Hematopoietic multipotent progenitor cell treated with erythropoietin and hydrocortisone succinate and interleukin-3 and kit ligand, for 4 days (in vitro differentiated cells): Measurements from ENCODE around the gene SELENBP1.
"Not testable (repeated sequence)": the region's sequence is repeated elsewhere in the genome, so short reads cannot be mapped to it uniquely, and the experiment has no call there.

ENCODE experiments used
- DNase-seq: peaks from one replicate; pipeline ENCODE4 v3.0.0-alpha.2; 2015

The SELENBP1 gene

GRCh38 chr1:151377150-151377884 lies 4.8 kb upstream of the SELENBP1 start:
- DNase-seq, result no peak

DNA sequence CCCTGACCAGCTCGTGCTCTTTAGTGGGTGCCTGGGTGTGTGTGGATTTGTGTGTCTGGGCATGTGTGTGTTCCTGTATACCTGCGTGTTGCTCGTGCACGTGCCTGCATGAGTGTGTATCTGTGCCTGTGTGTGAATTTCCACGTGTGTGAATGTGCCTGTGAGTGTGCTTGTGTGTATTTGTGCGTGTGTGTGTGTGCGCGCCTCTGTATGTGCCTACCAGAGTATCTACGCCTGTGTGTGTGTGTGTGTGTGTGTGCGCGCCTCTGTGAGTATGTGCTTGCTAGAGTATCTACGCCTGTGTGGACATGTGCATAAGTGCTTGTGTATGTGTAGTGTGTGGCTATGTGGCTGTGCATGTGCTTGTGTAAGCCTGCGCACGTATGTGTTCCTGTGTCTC lies 691 bp upstream of the SELENBP1 start:
- no peak for DNase-seq

- DNase-seq, result peak; percentile 59
These were observed 991 bp downstream of the SELENBP1 start for GRCh38 chr1:151371370-151372057.

GRCh38 chr1:151370211-151370911 lies 2.1 kb downstream of the SELENBP1 start:
- DNase-seq, result peak; percentile 98

GRCh38 chr1:151369621-151370048 lies 2.9 kb downstream of the SELENBP1 start:
- no peak for DNase-seq

- DNase-seq, result no peak
These were observed 3.2 kb downstream of the SELENBP1 start for GRCh38 chr1:151369302-151369610.

DNA sequence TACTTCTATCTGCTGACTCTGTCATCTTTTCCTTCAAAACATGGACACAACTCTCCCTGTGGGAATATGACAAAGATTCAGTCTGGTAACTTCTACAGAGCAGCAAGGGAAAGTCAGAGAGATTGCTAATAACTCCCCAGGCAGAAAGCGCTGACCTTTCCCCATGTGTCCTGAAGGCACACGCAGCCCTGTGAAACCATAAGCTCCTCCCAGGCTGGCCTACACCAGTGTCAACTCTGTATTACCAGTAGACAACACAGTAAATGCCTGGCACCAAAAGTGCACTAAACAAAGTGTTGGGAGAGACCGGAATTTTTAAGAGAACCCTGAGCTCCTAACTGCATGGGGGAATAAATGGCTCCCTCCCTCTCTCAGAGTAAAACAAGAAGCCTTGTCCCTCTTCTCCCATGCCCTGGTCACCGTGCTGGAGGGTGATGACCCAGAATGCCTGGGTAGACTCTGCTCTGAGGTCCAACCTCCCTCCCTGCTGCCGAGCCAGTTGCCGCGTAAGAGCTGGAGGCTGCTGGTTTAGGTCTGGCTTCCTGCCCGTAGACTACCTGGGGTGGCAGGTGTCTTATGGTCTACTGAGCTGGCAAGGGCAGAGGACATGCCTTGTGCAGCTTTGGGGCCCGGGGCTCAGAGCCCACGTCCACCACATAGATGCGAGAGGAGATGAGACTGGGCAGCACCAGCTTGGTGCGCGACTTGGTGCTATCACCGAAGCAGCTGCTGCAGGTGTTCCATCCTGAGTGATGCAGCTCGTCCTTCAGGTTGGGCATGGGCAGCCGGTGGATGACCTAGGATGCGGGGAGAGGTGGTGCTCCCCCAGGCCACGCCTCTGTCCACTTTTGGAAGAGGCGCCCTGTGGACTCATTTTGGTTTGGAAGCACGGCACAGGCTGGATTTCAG lies 3.9 kb downstream of the SELENBP1 start:
- no peak for DNase-seq

DNA sequence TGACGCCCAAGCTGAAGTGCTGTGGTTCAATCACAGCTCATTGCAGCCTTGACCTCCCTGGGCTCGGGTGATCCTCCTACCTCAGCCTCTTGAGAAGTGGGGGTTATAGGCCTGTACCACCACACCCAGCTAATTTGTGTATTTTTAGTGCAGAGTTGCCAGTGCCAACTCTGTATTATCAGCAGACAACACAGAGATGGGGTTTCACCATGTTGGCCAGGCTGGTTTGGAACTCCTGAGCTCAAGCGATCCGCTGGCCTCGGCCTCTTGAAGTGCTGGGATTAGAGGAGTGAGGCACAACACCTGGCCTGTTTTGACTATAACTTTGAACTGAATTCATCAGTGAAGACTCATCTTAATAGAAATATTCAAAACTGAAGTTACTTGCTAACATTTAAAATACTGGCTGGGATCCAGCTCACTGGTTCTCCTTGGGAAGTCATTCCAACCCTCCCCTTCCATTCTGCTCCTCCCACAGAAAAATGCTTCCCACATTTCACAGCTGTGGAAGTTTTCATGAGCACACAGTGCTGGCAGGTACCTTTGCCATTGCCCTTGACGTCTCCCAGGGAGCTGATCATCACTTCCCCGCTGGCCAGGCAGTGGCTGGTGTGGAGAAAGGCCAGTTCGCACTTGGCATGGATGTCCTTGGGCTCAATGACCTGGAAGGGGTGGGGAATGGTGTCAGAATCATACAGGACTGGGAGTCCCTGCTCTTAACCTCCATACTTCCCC lies 4.7 kb downstream of the SELENBP1 start:
- peak; percentile 71 for DNase-seq

DNA sequence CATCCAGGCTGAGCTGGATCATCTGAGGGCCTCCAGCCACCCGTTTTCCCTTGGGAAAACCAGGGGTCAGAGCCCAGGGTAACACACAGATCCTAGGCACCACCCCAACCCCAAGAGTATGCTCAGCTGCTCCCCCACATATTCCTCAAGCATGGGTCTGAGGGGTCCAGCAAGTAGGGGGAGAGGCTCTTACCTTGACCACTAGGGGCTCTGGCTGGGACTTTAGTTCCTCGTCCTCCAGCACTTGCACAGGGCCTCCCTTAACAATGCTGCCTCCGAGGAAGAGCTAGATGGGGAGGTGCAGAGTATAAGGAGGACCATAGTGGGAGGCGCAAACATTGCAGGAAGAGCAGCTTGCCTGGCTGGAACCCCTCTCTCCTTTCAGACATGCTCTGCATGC lies 7.5 kb downstream of the SELENBP1 start:
- no peak for DNase-seq

DNA sequence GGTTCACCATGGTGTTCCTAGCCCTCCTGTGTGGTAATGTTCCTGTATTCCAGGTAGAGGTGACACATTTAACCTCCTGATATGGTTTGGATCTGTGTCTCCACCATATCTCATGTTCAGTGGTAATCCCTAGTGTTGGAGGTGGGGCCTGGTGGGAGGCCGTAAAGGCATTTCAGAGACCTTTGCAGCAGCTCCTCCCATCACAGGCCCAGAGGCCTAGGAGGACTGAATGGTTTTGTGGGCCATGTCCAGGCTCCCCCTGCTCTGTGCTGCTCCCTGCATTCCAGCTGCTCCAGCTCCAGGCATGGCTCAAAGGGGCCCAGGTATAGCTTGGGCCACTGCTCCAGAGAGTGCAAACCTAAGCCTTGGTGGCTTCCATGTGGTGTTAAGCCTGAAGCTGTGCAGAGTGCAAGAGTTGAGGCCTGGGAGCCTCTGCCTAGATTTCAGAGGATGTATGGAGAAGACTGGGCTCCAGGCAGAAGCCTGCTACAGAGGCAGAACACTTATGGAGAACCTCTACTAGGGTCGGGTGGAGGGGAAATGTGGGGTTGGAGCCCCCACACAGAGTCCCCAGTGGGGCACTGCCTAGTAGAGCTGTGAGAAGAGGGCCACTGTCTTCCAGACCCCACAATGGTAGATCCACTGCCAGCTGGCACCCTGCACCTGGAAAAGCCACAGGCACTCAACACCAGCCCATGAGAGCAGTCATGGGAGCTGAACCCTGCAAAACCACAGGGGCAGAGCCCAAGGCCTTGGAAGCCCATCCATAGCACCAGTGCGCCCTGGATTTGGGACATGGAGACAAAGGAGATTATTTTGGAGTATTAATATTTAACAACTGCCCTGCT lies 10.0 kb downstream of the SELENBP1 start:
- no peak for DNase-seq

DNA sequence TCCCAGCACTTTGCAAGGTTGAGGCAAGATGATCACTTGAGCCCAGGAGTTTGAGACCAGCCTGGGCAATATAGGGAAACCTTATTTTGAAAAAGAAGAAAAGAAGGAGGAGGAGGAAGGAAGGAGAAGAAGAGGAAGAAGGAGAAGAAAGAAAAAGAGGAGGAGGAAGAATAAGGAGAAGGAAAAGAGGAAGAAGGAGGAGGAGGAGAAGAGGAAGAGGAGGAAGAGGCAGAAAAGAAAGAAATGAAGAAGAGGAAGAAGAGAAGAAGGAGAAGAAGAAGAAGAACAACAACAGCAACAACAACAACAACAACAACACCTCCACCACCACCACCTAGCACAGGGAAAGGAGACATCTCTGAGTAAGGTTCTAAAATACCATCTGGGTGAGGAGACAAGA lies 10.6 kb downstream of the SELENBP1 start:
- DNase-seq, result no peak

DNA sequence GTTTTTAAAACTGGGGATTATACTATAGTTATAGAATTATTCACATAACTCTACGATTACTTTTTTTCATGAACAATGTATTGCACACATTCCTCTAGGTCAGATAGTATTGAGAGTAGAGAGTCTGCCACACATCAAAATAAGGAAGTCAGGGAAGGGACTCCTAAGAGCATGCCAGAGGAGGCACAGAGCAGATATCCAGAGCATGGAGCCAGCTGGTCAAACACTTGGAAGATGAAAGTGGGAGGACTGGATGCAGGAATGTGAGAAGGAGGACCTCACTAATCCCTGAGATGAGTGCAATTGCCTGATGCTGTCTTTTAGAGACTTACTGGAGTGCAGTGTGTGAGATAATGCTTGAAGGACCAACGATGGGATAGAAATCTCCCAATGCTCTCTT lies 15.8 kb downstream of the SELENBP1 start:
- no peak for DNase-seq

DNA sequence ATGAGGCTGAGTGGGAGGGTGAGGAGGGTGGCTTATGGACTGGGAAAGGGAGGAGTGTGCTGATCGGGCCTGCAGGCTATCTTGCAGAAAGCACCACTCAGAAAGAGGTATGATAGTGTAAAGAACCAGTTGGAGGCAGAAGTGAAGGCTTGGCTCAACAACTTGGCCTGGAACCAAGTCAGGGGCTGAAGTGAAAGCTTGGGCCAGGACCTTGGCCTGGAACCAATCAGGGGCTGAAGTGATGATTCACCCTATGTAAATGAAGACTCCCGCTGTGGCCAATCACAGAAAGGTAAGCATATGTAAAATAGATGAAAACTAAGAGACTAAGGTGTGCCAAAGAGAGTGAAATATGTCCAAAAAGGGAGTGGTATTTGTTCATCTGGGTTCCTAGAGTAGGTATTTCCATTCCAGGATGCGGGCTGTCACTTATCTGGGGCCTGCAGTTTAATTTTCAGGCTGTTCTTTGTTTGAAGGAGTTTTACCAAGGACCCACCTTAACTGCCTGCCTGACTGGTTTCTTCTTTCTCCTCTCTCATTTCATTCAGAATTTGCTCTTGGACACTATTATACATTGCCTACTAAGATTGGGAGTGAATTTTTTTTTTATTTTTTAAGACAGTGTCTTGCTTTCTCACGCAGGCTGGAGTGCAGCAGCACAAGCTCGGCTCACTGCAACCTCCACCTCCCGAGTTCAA lies 20.3 kb downstream of the SELENBP1 start:
- peak; percentile 61 for DNase-seq

GRCh38 chr1:151350323-151350722 lies 22.2 kb downstream of the SELENBP1 start:
- DNase-seq, result not testable (repeated sequence)

DNA sequence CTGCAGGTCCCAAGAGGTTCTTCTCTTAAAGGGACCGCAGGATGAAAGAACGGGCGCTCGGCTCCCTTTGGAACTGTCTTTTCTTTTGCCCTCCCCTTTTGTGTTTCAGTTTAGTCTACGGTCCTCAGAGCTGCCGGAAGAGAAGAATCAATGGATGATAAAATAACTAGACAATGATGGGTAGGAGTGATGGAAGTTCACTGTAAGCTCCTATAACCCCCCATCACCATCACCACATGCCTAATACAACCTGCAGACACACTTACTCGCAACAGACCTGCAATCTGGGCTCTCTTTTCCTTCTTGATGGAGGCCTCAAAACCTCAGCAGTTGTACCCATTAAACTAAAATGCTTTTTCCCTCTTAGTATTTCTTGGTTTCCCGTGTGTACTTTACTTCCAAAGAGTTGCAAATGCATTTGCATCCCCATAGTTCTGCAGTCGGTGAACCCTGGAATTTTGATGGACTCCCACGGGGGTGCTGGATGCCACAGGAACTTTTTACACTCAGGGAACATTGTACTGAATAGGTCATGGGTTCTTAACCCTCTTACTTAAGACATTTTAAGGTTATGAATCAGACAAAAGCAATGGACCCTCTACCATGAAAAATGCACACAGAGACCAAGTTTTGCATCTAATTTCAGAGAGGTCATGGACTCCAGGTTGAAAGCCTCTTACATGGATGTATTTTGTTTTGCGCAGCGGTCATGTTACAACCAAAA lies 24.8 kb downstream of the SELENBP1 start:
- no peak for DNase-seq

DNA sequence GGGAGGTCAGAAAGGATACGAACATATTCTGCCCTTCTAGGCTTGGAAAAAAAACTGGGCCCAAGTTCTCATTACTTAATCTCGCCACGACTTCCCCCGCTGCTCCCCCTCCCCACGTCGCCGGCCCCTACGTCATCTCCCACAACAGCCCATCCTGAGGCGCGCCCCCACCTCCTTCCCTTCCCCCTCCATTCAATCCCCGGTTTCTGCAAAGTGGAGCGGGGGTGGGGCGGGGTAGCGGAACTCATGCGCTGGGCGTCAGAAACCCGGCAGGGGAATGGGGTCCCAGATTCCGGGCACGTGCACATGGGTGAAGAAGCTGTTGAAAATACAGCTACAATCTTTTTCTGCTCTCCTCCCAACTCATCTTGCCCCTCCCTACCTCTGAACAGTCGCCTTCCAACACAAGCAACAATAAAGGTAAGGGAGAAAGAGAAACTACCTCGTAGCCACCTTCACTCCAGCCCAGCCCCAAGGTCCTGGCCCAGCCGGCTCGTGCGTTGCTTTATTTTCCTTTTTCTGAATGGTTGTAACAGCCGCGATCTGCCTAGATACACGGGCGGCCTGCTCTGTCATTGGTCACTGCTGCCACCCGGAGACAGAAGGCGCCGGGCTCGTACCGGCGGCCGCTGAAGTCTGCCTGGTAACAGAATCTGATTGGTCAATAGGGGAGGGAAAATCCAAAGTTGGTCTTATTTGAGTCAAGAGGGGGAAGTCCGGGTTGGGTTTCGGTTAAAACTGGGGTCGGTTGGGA lies 25.6 kb downstream of the SELENBP1 start, which contains the start of gene RFX5:
RFX5 (minus strand) TSS at position 484 of the 754 bp plus-strand sequence. CDS start 932 bp downstream, outside the sequence.
- peak; percentile 99 for DNase-seq

DNA sequence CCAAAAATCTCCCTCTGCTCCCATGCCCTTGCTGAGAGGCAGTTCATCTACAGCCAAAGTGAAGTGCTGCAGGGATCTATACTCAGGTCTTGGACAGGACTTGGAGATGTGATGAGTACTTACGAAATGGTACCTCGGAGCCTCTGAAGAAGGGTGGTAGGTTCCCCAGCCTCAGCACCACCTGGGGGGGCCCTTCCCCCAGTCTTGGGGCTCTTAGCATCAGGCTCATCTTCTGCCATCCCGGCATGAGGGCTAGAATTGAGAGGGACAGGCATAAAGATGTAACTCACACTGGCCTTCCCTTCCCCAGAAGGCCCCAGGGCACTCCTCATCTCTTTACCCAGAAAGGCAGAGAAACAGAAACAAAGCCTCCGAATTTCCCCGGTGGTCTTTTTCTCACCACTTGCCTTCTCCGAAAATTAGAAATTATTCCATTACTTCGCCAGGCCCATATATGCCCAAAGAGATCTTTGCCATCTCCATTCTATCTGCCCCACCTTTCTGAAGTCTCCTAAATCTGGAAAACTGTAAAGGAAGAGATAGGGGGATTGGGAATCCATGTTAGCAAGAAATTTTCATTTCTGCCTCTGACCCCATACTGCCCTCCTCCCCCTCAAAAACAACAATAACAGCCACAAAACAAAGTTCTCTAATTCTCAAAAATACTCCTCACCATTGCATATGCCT lies 26.3 kb downstream of the SELENBP1 start:
- peak; percentile 41 for DNase-seq

- no peak for DNase-seq
These were observed 28.2 kb downstream of the SELENBP1 start for GRCh38 chr1:151344291-151344690.
